ENCODE data around the gene MYO10.

MYO10 gene

GRCh38 chr5:16869821-16870796, 66.0 kb downstream of the MYO10 start:
- TF ChIP-seq ZFX (IDR thresholded peaks at IDR 0.05): no peak
- H3K27ac ChIP-seq: no peak overlapping the region

- H3K27ac ChIP-seq: no peak overlapping the region
- TF ChIP-seq CTCF (conservative IDR thresholded peaks at IDR 0.05): no peak
- no peak for TF ChIP-seq ZFX (IDR thresholded peaks at IDR 0.05)
Observed at GRCh38 chr5:16867577-16867953, 68.5 kb downstream of the MYO10 start.

GRCh38 chr5:16866795-16867576, 69.1 kb downstream of the MYO10 start:
- 0 out of 2 replicates have a peak overlapping the region, but pooled peaks have one; percentile 1 for H3K27ac ChIP-seq
- no peak for TF ChIP-seq ZFX (IDR thresholded peaks at IDR 0.05)
- no peak for TF ChIP-seq CTCF (conservative IDR thresholded peaks at IDR 0.05)

- TF ChIP-seq ZFX (IDR thresholded peaks at IDR 0.05) (no peak), CTCF (conservative IDR thresholded peaks at IDR 0.05) (no peak)
Observed at GRCh38 chr5:16866273-16866672, 69.8 kb downstream of the MYO10 start.

GRCh38 chr5:16865151-16865550, 70.9 kb downstream of the MYO10 start:
- no peak overlapping the region for H3K27ac ChIP-seq

More at GRCh38 chr5:16866273-16866672, 69.8 kb downstream of the MYO10 start:
- no peak overlapping the region for H3K27ac ChIP-seq

GRCh38 chr5:16864631-16865131, 71.4 kb downstream of the MYO10 start:
- no peak for TF ChIP-seq ZFX (IDR thresholded peaks at IDR 0.05)
- no peak overlapping the region for H3K27ac ChIP-seq

More at GRCh38 chr5:16865151-16865550, 70.9 kb downstream of the MYO10 start:
- TF ChIP-seq CTCF (conservative IDR thresholded peaks at IDR 0.05) (no peak), ZFX (IDR thresholded peaks at IDR 0.05) (no peak)

- no peak overlapping the region for H3K27ac ChIP-seq
- TF ChIP-seq ZFX (IDR thresholded peaks at IDR 0.05) (no peak), CTCF (conservative IDR thresholded peaks at IDR 0.05) (no peak)
Observed at GRCh38 chr5:16863469-16863946, 72.6 kb downstream of the MYO10 start.

- no peak for TF ChIP-seq ZFX (IDR thresholded peaks at IDR 0.05)
- no peak for TF ChIP-seq CTCF (conservative IDR thresholded peaks at IDR 0.05)
- H3K27ac ChIP-seq: no peak overlapping the region
Observed at GRCh38 chr5:16862777-16863176, 73.3 kb downstream of the MYO10 start.

Measured in C4-2B (cell line).